Right lobe of liver (tissue), 4 donors: ENCODE results near the gene TMPRSS2.

ENCODE experiments used
- CTCF ChIP-seq, 4 donors: fragments of 200-600 bp in 3 of 4; fragments of 450-650 bp in 1 of 4; IDR thresholded peaks; one replicate each; pipeline versions ENCODE4 v1.5.1 to v1.8.0; 2016 to 2022; ENCODE audit warnings: antibody characterized with exemption in 4 of 4, mild to moderate bottlenecking in 2 of 4
- POLR2A ChIP-seq: fragments of 450-650 bp; IDR thresholded peaks from one replicate; pipeline ENCODE4 v1.6.1; 2017; ENCODE audit warnings: antibody characterized with exemption, mild to moderate bottlenecking
- donor health status: DM: no; HTN: no; CAD: no.
- donor health status: DM: no; HTN: no; CAD: no.
- donor health status: DM: no; HTN: yes; CAD: no.

DNA sequence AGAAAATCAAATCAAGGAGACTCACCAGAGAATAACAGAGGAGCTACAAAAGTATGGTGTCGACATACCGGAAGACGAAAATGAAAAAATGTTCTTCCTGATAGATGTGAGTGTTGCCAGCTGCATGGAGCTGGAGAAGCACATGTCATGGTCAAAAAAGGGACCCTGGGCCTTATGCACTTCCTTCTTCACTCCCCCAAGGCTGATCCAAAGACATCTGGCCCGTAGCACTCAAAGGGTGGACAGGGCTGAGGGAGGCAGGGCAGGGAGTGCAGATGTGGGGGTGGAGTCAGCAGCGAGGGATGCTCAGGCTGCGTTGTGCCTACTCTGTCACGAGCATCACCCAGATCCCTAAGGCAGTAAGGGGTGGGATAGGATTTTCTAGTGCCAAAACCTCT, 62.5 kb downstream of the TMPRSS2 start:
- TF ChIP-seq CTCF (IDR thresholded peaks at IDR 0.05) (no peak), POLR2A (no peak)
